Measurements from ENCODE around the gene TRIM24. TPM values are rescaled to one million over a fixed set of nuclear protein-coding genes. Genes with fewer than 3 reads are reported as not detected.

Gene TRIM24
- total and polyA plus RNA-seq, 10 of the 15 experiments (the other 5 are each of a cell fraction or from before 2014, with no cell fraction given): 4.6 to 23.5 (median 13.6) TPM

GRCh38 chr7:138627361-138627760 lies 167.3 kb downstream of the TRIM24 start:
- H3K9ac ChIP-seq (ENCODE audit: control insufficient read depth, insufficient read depth, low read length): no peak overlapping the region
- H3K4me2 ChIP-seq (ENCODE audit: control insufficient read depth, insufficient read depth): no peak overlapping the region
- no peak for DNase-seq (ENCODE audit: low read depth, low spot score)
- no peaks in the 10 kb centered on the region for H3K27me3 ChIP-seq (replicated peaks in 1 of 2; ENCODE audit: control insufficient read depth in 2 of 2, insufficient read depth in 2 of 2, low read length in 1 of 2)
- ChIA-PET CTCF (no interaction called here), POLR2A (no interaction called here), SMC1A (ENCODE audit: uncharacterized antibody, unreplicated experiment) (no interaction called here), RAD21 (ENCODE audit: unreplicated experiment) (no interaction called here)
- no TSS peak for BruUV-seq (replicated peaks)
- no peaks in the 10 kb centered on the region for H3K36me3 ChIP-seq (ENCODE audit: control insufficient read depth in 2 of 2, insufficient read depth in 2 of 2, low read length in 1 of 2)
- no peaks in the 10 kb centered on the region; the same call in 1 of the 2 replicates for H3K4me1 ChIP-seq (ENCODE audit: control insufficient read depth, insufficient read depth, low read length)
- intact Hi-C loops (cut with micrococcal nuclease; ENCODE audit: unreplicated experiment): no loop called here
- no peak for TF ChIP-seq FOS (IDR thresholded peaks at IDR 0.05; ENCODE audit: borderline replicate concordance, extremely low read depth, insufficient read length)
- no peak for TF ChIP-seq POU2F2 (IDR thresholded peaks at IDR 0.05; ENCODE audit: borderline replicate concordance, low read depth, low read length)
- no peak for TF ChIP-seq RAD51 (IDR thresholded peaks at IDR 0.05)
- no peak for TF ChIP-seq CHD1 (IDR thresholded peaks at IDR 0.05; ENCODE audit: low read depth, low read length)
- no peak for TF ChIP-seq MEF2A (IDR thresholded peaks at IDR 0.05; ENCODE audit: insufficient read depth, low read depth, low read length)
- TF ChIP-seq ASH2L (IDR thresholded peaks at IDR 0.05; ENCODE audit: borderline replicate concordance, low read depth): no peak
- no peak overlapping the region for H2AFZ ChIP-seq (ENCODE audit: control insufficient read depth, low read depth, low read length)
- H3K4me3 ChIP-seq: no peak overlapping the region
- H3K27ac ChIP-seq (ENCODE audit: control insufficient read depth, insufficient read depth): no peak overlapping the region
- ATAC-seq: no peak
- FAIRE-seq: no peak
- no peaks in the 10 kb centered on the region for H3K9me3 ChIP-seq (replicated peaks; ENCODE audit: control insufficient read depth, insufficient read depth, low read length)
- in situ Hi-C loops (cut with MboI): no loop called here
- no peaks in the 10 kb centered on the region for H4K20me1 ChIP-seq (ENCODE audit: control insufficient read depth, insufficient read depth)
- H3K79me2 ChIP-seq (ENCODE audit: control insufficient read depth, insufficient read depth, low read length): no peaks in the 10 kb centered on the region
- 52% methylated on average over 6 of the region's 6 CpGs for WGBS (ENCODE audit: insufficient coverage, insufficient replicate concordance, low lambda C conversion rate, missing lambda C conversion rate)

DNA sequence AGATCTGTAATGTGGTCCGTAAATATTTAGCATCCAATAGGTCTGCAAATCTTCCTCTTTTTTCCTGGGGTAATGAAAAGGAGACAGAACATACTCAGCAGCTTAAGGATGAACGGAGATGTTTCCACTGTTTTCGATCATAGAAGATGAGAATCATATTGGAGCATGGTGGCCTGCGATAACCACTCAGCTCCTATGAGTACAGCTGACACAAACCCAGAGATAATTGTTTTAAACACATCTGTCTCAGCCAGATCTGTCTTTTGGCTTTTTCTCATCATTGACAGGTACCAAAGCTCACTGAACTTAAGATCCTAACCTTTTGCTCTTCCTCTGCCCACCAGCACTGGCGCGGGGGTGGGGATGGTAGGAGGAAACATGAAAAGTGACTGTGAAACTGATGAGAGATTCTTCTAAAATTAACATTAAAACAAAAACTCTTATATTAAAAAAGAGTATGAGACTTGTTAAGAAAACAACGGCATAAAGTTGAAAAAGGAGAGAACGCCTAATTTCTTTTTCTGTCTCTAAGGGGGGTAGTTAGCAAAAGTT lies 170.1 kb downstream of the TRIM24 start:
- H2AFZ ChIP-seq (ENCODE audit: control insufficient read depth, low read depth, low read length): no peak overlapping the region
- H3K36me3 ChIP-seq (ENCODE audit: control insufficient read depth in 2 of 2, insufficient read depth in 2 of 2, low read length in 1 of 2): no peaks in the 10 kb centered on the region
- FAIRE-seq (no peak), DNase-seq (ENCODE audit: low read depth, low spot score) (no peak), ATAC-seq (no peak)
- SMC1A ChIA-PET (ENCODE audit: uncharacterized antibody, unreplicated experiment): interaction anchor here (1.1 to 1.4 kb wide), 2 partner anchors 12 to 162 kb away, joined by 3 to 4 read pairs; no protein-coding TSS in a partner anchor
- RAD21 ChIA-PET (ENCODE audit: unreplicated experiment): interaction anchor here (0.6 kb wide), 1 partner anchor 164 kb away, joined by 3 read pairs; no protein-coding TSS in a partner anchor
- CTCF ChIA-PET: no interaction called here
- H3K79me2 ChIP-seq (ENCODE audit: control insufficient read depth, insufficient read depth, low read length): no peaks in the 10 kb centered on the region
- 72% methylated on average over 8 of the region's 8 CpGs for WGBS (ENCODE audit: insufficient coverage, insufficient replicate concordance, low lambda C conversion rate, missing lambda C conversion rate)
- no peak overlapping the region for H3K9ac ChIP-seq (ENCODE audit: control insufficient read depth, insufficient read depth, low read length)
- intact Hi-C loops (cut with micrococcal nuclease; ENCODE audit: unreplicated experiment) (no loop called here), in situ Hi-C loops (cut with MboI) (no loop called here)
- no peak overlapping the region for H3K27ac ChIP-seq (ENCODE audit: control insufficient read depth, insufficient read depth)
- no peaks in the 10 kb centered on the region; a peak in 1 of 4 replicates for H3K27me3 ChIP-seq (replicated peaks in 1 of 2; ENCODE audit: control insufficient read depth in 2 of 2, insufficient read depth in 2 of 2, low read length in 1 of 2)
- H3K4me1 ChIP-seq (ENCODE audit: control insufficient read depth, insufficient read depth, low read length): no peaks in the 10 kb centered on the region; the same call in 1 of the 2 replicates
- no peaks in the 10 kb centered on the region for H4K20me1 ChIP-seq (ENCODE audit: control insufficient read depth, insufficient read depth)
- POLR2A ChIA-PET: no interaction called here
- H3K4me3 ChIP-seq: no peak overlapping the region
- no TSS peak for BruUV-seq (replicated peaks)
- H3K9me3 ChIP-seq (replicated peaks; ENCODE audit: control insufficient read depth, insufficient read depth, low read length): no peaks in the 10 kb centered on the region
- H3K4me2 ChIP-seq (ENCODE audit: control insufficient read depth, insufficient read depth): no peak overlapping the region
- TF ChIP-seq CHD1 (IDR thresholded peaks at IDR 0.05; ENCODE audit: low read depth, low read length) (no peak), SIX5 (IDR thresholded peaks at IDR 0.05; ENCODE audit: low read depth, low read length, severe bottlenecking) (no peak), SPI1 (IDR thresholded peaks at IDR 0.05; ENCODE audit: borderline replicate concordance, insufficient read depth, low read depth, low read length) (no peak), CREB1 (IDR thresholded peaks at IDR 0.05; ENCODE audit: low read depth) (no peak), NFXL1 (IDR thresholded peaks at IDR 0.05; ENCODE audit: borderline replicate concordance) (no peak), KLF5 (IDR thresholded peaks at IDR 0.05; ENCODE audit: partially characterized antibody) (no peak), ATF7 (IDR thresholded peaks at IDR 0.05; ENCODE audit: low read depth) (no peak), MXI1 (IDR thresholded peaks at IDR 0.05; ENCODE audit: low read depth, low read length) (no peak), BACH1 (IDR thresholded peaks at IDR 0.05; ENCODE audit: borderline replicate concordance) (no peak), POU2F2 (IDR thresholded peaks at IDR 0.05; ENCODE audit: borderline replicate concordance, low read depth, low read length) (no peak), GATAD2B (conservative IDR thresholded peaks at IDR 0.05; ENCODE audit: low read depth) (no peak), ASH2L (IDR thresholded peaks at IDR 0.05; ENCODE audit: borderline replicate concordance, low read depth) (no peak)

Data from GM12878 (cell line).